GM18498 (cell line): Measurements from ENCODE around the gene GMPS.
"Not testable (repeated sequence)": the region's sequence is repeated elsewhere in the genome, so short reads cannot be mapped to it uniquely, and the experiment has no call there.

ENCODE experiments used
- ATAC-seq: cut with Tn5 transposase; IDR thresholded peaks from one replicate; pipeline ENCODE4 v1.9.1; 2021; ENCODE audit warnings: mild to moderate bottlenecking, moderate library complexity; ENCODE audit not compliant: unreplicated experiment

GMPS gene

DNA sequence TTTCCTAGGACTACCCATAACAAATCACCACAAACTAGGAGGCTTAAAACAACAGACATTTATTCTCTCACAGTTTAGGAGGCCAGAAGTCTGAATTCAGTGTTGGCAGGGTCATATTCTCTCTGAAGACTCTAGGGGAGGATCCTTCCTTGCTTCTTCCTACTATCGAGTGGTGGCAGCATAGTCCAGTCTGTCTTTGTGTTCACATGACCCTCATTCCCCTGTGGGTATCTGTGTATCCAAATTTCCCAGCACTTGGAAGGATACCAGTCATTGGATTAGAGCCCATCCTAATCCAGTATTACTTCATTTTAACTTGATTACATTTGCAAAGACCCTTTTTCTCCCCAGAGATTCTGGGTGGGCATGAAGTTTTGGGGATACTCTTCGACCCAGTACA lies 63.8 kb downstream of the GMPS start:
- no peak for ATAC-seq

DNA sequence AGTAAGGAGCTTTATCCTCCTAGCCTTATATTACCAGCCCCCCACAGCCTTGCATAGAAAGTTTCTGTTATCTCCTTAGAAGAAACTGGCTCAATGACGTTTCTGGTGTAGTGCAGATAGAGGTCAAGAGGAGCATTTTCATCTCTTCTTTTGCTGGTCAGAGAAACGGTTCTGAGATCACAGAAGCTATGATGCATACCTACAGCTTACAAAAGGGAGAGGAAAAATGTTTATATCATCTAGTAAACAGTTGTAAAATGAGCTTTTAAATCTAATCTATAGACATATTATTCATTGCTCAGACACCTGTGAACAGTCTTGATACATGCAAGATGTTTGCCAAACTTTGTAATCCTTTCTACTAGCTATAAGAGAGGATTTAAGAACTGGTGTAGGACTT lies 68.0 kb downstream of the GMPS start:
- no peak for ATAC-seq

DNA sequence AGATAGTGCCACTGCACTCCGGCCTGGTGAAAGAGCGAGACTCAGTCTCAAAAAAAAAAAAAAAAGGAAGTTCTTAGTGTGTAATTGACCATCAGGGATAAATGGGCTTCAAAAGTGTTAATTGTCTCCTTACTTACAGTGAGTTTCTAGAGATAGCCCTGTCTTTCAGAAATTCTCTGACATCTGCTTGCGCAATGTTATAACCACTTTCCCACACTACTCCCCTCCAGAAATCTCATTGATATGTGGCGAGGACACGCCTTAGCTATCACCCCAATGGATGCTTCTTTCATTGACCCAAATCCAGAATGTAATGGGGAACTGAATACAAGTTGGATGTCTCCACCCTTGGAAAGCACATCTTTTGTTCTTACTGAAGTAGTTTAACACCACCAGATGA lies 70.9 kb downstream of the GMPS start:
- ATAC-seq, result no peak

DNA sequence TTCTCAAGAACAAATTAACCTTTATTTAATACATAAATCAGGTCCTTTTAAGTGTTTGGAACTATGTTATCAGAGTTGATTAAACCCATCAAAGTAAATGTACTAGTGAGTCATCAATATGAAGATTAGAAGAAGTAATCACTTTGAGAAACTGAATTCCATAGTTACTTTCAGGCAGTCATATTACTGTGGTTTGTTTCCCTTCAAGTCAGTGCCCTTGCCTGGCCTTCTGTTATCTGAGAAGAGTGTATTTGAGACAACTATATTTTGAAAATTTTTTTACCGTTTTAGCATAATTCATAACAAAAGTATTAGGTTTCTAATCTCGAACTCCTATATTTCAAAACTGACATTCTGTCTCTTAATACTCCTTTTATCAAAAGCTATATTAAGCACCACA lies 73.6 kb downstream of the GMPS start:
- ATAC-seq, result no peak

DNA sequence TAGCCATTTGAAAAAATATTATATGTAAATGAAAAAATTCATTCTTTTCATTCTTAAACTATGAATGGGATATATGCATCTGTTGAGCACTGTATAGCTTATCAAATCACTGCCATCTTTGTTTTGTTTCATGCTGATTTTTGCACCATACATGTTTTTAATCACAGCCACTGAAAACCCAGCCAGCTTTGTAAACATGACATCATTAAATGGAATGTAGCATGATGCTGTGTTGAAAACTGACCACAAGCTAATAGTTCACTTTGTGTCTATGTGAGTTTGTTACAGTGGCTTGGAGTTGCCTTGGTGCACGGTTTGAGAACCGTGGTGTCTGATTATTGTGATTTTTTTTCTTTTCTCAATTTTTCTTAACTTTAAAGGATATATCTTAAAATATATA lies 75.7 kb downstream of the GMPS start:
- ATAC-seq, result no peak

DNA sequence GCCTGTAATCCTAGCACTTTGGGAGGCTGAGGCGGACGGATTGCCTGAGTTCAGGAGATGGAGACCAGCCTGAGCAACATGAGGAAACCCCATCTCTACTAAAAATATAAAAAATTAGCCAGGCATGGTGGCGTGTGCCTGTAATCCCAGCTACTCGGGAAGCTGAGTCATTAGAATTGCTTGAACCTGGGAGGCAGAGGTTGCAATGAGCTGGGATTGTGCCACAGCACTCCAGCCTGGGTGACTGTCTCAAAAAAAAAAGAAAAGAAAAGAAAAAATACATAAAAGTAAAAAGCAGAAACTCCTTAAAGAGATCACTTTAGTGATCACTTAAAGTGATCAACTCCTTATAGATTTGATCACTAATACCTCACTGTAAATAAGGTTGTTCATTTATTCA lies 78.0 kb downstream of the GMPS start:
- ATAC-seq, result no peak

DNA sequence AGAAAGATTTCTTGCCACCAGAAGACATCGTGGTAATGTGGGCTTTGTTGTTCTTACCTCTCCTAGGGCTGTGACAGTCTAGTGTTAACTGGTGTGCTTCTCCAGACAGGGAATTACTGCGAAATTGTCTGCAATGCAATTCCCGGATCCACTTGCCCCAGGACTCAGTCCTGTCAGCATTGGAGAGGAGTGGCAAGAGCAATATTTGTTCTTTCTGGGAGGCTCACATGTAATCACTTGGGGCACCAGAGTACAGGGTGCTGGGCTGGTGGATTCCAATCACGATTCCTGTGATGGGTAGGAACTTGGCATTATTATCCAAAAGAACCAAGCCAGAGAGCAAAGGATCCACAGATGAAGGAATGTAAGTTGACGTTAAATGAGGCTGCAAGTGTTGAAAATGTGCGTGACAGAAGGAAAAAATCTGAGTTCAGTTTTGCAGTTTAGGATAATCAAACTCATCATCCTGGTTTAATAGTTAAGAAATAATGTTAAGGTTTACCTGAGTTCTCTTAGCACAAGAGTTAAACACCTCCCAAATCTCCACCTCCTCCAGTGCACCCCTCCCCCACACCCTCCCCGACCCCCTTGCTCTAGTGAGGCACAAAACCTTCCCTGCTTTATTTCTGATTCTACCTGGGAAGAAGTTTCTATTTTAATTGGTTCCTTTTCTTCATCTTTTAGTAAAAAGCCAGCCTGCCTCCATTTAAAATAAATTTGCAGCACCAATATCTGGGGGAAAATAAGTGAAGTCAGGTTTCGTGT lies 79.2 kb downstream of the GMPS start:
- ATAC-seq, result no peak

DNA sequence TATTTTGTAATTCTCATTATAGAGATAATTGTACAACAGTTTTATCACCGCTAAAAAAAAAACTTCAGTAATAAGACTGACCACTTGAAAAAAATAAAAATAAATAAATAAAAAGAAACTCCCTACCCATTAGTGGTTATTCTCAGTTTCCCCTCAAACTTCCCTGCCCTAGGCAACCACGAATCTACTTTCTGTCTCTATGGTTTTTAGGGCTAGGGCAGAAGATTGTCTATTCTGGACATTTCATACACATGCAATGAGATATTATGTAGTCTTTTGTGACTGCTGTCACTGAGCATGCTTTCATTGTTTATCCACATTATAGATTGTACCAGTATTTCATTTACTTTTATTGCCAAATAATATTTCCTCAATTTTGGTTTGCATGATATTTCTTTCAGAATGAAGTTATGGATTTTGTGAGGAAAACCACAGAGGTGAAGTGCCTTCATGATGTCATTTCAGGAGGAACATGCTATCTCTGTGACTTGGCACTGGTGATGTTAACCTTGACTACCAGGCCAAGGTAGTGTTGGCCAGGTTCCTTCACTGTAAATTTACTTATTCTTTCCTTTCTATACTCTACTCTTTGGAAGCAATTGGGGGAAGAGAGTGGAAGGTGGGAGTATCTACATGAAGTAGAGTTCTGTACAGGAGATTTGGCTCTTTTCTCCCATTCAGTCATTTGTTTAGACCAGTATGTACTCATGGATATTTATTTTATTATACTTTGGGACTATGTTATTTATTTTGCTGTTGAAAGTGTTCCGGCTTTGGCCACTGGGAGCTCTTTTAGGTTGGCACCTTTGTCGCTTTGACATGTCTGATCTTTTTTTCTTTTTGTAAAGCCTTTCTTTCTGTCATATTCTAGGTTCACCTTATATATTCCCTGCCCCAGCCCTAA lies 86.3 kb downstream of the GMPS start:
- ATAC-seq, result peak; percentile 39

DNA sequence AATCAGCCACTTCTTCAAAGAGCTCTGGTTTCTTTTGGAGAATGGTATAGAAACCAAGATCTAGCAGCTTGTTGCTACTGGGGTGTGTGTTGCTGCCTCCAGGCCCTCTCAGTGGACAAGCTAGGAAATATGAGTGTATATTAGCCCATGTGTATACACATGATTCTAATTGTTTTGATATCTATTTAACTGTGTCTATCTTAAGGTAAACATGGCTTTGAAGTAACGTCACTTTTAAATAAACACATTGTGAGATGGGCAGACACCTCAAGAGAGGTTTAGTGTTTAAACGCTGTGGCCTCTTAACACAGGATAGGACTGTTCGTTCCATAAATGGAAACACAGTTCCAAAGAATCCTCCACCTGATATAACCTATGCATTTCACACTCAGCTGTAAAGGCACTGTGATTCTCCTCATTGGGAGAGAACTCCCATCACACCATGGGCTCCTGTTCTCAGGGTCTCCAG lies 87.0 kb downstream of the GMPS start:
- ATAC-seq, result no peak

DNA sequence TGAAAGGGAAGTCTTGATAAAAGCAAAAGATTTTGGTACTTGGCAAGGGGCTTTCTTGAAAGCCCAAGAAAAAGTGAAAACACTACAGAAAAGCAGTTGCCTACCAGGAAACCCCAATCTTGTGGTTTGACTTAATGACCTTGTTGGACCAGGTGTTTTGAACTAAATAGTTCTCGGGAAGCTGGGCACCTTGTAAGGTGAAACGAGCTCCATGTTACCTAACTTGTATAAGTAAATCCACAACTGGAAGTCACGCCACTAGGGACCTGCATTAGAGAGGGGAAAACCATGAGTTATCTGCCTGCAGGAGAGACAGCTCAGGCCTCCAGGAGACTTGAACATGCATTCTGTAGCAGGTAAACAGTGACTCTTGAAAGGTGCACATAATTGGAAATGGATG lies 88.2 kb downstream of the GMPS start:
- no peak for ATAC-seq

DNA sequence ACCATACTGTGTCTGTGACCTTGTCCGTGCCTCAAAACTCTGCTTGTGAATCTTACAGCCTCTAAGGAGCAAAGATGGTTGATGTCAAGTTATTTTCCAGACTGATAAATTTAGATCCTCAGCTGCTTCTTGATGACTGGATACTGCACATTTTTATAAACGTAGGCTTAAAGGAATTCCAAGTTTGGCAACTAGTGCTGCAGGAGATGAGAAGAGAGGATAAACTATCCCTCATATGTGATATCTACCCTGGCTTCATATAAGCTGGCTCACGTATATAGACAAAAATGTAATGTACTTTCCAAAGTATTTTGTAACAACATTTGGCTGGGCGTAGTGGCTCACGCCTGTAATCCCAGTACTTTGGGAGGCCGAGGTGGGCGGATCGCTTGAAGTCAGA lies 89.6 kb downstream of the GMPS start:
- no peak for ATAC-seq

DNA sequence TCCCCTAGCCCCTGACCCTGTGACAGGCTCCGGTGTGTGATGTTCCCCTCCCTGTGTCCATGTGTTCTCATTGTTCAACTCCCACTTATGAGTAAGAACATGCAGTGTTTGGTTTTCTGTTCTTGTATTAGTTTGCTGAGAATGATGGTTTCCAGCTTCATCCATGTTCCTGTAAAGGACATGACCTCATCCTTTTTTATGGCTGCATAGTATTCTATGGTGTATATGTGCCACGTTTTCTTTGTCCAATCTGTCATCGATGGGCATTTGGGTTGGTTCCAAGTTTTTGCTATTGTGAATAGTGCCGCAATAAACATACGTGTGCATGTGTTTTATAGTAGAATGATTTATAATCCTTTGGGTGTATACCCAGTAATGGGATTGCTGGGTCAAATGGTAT lies 90.6 kb downstream of the GMPS start:
- ATAC-seq, result not testable (repeated sequence)

DNA sequence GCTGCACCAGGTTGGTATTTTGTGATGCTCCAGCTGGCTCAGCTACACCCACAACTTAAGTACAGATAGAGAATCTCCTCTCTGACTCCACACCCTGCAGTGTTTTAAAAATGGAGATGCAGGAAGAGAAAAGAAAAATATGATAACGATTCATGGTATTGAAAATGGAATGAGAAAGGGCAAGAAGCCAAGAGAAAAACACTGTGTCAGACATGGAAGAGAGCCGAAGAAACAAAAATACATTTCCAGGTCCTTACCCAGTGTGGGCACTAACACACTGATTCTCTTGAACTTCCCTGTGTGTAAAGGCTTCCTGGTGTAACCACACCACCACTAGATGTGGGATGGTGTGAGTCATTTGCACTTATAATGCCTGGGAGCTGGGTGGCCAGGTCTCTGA lies 93.1 kb downstream of the GMPS start:
- ATAC-seq, result no peak

DNA sequence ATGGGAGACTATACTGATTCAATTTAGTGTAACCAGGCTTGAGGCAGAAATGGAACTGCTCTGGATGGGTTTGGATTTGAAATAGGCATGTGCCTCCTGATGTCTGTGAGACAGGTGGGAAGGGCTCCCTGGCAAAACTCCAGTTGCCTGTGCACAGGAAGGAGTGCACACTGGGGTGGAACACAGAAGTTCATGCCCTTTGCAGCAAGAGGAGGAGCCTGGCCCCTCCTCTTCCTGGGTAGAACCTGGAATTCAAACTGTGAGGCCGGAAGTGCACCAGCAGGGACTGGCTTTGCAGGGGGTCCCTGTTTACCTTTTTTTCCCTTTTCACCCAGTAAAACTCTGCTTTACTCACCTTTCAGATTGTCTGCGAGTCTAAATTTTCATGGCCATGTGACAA lies 99.9 kb downstream of the GMPS start:
- no peak for ATAC-seq

DNA sequence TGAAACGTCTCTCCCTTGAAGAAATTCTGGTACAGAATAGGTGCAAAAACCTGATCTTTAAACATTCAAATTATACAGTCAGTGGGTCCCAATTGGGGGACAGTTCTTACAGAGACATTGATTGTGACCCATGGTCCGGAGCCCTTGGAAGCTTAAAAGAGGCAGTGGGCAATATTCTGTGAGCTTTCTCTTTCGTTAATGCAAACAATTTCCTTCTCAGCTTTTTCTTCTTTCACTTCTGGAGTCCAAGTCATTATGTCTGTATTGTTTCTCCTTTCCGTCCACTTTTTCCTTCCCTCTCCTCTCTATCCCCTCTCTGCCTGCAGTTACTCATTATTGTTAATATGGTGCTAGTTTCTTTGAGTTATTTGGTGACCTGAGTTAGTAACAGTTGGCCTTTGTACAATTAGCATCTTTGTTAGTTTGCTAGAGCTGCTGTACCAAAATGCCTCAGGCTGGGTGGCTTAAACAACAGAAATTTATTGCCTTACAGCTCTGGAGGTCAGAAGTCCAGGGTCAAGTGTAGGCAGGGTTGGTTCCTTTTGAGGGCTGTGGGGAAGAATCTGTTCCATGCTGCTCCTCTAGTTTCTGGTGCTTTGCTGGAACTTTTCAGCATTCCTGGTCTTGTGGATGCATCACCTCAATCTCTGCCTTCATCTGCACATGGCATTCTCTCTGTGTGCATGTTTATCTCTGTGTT lies 102.6 kb downstream of the GMPS start:
- no peak for ATAC-seq

DNA sequence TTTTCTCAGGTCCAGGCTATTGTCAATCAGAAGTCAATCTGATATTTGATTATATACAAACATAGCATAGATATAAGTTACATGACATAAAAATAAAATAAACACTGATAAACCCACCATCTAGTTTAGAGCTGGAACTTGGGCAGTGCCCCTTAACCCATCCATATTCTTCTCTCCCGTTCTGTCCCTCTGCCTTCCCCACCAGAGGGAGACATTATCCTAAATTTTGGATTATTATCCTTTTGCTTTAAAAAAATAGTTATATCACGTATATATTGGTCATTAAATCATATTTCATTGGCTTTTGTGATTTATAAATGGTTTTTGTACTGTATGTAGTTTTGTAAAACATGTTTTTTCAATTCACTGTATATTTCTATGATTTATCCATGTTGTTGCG lies 107.9 kb downstream of the GMPS start:
- no peak for ATAC-seq

DNA sequence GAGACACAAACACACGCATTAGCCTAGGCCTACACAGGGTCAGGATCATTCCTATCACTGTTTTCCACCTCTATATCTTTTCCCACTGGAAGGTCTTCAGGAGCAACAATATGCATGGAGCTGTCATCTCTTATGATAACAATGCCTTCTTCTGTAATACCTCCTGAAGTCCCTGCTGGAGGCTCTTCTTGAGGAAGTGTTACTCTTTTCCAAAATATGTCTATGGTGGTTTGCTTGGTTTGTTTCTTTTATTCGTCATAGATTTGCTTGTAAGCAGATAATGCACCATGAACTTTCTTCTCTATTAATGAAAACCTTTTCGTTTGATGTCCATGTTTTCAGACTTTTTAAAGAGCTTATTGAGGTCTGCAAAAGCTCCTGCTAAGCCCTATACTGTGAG lies 109.3 kb downstream of the GMPS start:
- no peak for ATAC-seq

DNA sequence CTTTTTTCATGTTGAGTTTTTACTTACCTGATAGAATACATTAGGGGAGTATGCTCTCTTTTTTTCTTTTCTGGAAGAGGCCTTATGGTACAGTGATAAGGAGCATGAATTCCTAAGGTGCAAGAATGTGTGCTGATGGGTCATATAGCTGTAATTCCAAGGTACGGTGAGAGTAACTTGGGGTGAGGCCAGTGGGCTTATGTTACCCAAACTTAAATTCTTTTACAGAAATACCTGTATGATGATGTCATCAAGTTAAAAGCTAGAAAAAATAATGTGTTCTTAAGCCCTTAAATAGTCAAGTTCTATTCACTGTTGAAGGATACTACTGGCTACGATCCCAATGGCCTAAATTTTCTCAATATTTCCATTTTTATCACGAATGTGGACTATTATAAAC lies 111.2 kb downstream of the GMPS start:
- ATAC-seq, result no peak

DNA sequence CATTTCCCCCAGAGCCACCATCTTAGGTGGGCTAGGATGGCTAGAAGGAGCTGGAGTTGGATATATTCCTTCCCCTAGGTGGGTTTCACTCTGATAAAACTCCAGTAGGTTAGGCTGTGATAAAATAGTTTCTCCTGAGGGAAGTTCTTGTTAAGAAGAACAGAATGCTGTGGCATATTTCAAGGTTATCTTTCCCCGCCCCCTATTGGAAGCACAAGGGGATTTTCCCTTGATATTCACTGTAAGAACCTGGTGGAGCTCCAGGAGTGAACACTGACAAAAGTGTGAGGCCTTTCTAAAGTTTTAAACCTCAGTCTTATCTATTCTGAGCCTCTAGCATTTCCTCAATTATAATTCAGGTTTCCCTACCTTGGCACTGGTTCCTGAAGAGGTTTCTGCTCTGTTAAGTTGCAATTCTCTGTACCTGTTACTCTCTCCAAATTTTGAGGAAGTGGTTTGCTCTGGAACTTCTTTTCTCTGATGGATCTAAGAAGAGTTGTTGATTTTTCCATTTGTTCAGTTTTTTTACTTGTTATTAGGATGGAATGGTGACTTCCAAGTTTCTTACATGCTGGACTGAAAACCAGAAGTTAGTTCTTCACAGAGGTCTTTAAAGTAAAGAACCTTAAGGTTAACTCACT lies 113.5 kb downstream of the GMPS start:
- ATAC-seq, result no peak

DNA sequence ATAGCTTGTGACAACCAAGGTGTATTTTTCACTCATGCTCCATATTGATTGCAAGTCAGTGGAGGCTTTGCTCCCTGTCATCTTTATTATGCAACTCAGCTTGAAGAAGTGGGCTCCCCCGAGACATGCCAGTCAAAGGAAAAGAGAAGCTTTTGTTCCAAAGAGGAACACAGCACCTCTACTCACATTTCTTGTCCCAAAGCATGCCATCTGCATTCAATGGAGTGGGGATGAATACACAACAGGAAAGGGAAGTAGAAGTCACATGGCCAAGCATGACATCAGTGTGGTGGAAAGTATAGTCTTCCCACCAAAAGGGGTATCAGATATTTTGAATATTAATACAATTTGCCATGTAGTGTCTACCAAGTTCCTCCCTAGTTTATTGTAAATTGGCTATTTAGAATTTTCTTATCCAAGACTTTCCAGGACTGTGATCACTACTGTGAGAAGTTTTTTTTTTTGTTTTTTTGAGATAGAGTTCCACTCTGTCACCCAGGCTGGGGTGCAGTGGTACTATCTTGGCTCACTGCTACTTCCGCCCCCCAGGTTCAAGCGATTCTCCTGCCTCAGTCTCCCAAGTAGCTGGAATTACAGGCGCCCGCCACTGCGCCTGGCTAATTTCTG lies 114.5 kb downstream of the GMPS start:
- ATAC-seq, result no peak

DNA sequence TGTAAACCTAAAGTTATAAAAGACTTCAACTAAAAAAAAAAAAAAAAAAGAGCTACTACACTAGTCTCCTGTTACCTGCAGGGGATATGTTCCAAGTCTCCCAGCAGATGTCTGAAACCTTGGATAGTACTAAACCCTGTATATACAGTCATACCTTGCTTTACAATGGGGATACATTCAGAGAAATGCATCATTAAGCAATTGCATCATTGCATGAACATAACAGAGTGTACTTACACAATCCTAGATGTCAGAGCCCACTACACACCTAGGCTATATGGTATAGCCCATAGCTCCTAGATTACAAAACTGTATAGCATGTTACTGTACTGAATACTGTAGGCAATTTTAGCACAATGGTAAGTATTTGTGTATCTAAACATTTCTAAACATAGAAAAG lies 119.1 kb downstream of the GMPS start:
- ATAC-seq, result no peak
